UCSD-AML1 (cell line): ENCODE measurements around the gene TIAM1.

ENCODE experiments used
- DNase-seq: peaks from one replicate; lab custom pipeline; 2025; ENCODE audit not compliant: unreplicated experiment; lab: John Stamatoyannopoulos, UW

Gene TIAM1

GRCh38 chr21:31335957-31336738 is 7.9 kb downstream of the TIAM1 start:
- DNase-seq: no peak

GRCh38 chr21:31334648-31335121 is 9.4 kb downstream of the TIAM1 start:
- DNase-seq: no peak

GRCh38 chr21:31332525-31332924 is 11.5 kb downstream of the TIAM1 start:
- no peak for DNase-seq

GRCh38 chr21:31331231-31331630 is 12.8 kb downstream of the TIAM1 start:
- DNase-seq: no peak

GRCh38 chr21:31330144-31330483 is 13.9 kb downstream of the TIAM1 start:
- no peak for DNase-seq

GRCh38 chr21:31329456-31330143 is 14.5 kb downstream of the TIAM1 start:
- DNase-seq: no peak

- peak; percentile 49 for DNase-seq
Observed at GRCh38 chr21:31326522-31327242, 17.4 kb downstream of the TIAM1 start.

GRCh38 chr21:31318971-31319370 is 25.1 kb downstream of the TIAM1 start:
- DNase-seq: no peak

GRCh38 chr21:31317688-31318087 is 26.4 kb downstream of the TIAM1 start:
- no peak for DNase-seq

- no peak for DNase-seq
Observed at GRCh38 chr21:31316488-31317169, 27.4 kb downstream of the TIAM1 start.

GRCh38 chr21:31316072-31316471 is 28.0 kb downstream of the TIAM1 start:
- DNase-seq: no peak

- DNase-seq: no peak
Observed at GRCh38 chr21:31310750-31311149, 33.3 kb downstream of the TIAM1 start.

GRCh38 chr21:31308584-31308983 is 35.5 kb downstream of the TIAM1 start:
- no peak for DNase-seq

- no peak for DNase-seq
Observed at GRCh38 chr21:31305888-31306287, 38.2 kb downstream of the TIAM1 start.

- no peak for DNase-seq
Observed at GRCh38 chr21:31299291-31300147, 44.5 kb downstream of the TIAM1 start.

GRCh38 chr21:31298618-31299269 is 45.3 kb downstream of the TIAM1 start:
- no peak for DNase-seq

GRCh38 chr21:31297806-31298205 is 46.3 kb downstream of the TIAM1 start:
- no peak for DNase-seq

GRCh38 chr21:31295676-31296075 is 48.4 kb downstream of the TIAM1 start:
- DNase-seq: no peak

- DNase-seq: no peak
Observed at GRCh38 chr21:31294691-31295090, 49.4 kb downstream of the TIAM1 start.

GRCh38 chr21:31293986-31294385 is 50.1 kb downstream of the TIAM1 start:
- no peak for DNase-seq
